Measurements from ENCODE around the gene RASL11B. TPM values are rescaled to one million over a fixed set of nuclear protein-coding genes. Genes with fewer than 3 reads are reported as not detected.

Gene RASL11B
- total RNA-seq, 1 experiment from 2014 or later = not detected

GRCh38 chr4:52842792-52843191 is 19.3 kb upstream of the RASL11B start:
- DNase-seq (ENCODE audit: low spot score) = no peak

GRCh38 chr4:52843351-52843750 is 18.8 kb upstream of the RASL11B start:
- no peak for DNase-seq (ENCODE audit: low spot score)

GRCh38 chr4:52843958-52844357 is 18.2 kb upstream of the RASL11B start:
- no peak for DNase-seq (ENCODE audit: low spot score)

- DNase-seq (ENCODE audit: low spot score) = no peak
Observed at GRCh38 chr4:52844596-52844995, 17.5 kb upstream of the RASL11B start.

- no peak for DNase-seq (ENCODE audit: low spot score)
Observed at GRCh38 chr4:52846502-52846901, 15.6 kb upstream of the RASL11B start.

- DNase-seq (ENCODE audit: low spot score) = peak; percentile 23
Observed at GRCh38 chr4:52848254-52848653, 13.9 kb upstream of the RASL11B start.

- DNase-seq (ENCODE audit: low spot score) = peak; percentile 5
Observed at GRCh38 chr4:52850406-52851124, 11.6 kb upstream of the RASL11B start.

- DNase-seq (ENCODE audit: low spot score) = no peak
Observed at GRCh38 chr4:52852041-52852440, 10.1 kb upstream of the RASL11B start.

- no peak for DNase-seq (ENCODE audit: low spot score)
Observed at GRCh38 chr4:52852711-52853110, 9.4 kb upstream of the RASL11B start.

GRCh38 chr4:52853351-52853750 is 8.8 kb upstream of the RASL11B start:
- no peak for DNase-seq (ENCODE audit: low spot score)

GRCh38 chr4:52856801-52857200 is 5.3 kb upstream of the RASL11B start:
- no peak for DNase-seq (ENCODE audit: low spot score)

GRCh38 chr4:52860361-52860760 is 1.8 kb upstream of the RASL11B start:
- DNase-seq (ENCODE audit: low spot score) = no peak

GRCh38 chr4:52861171-52861823 is 820 bp upstream of the RASL11B start:
- no peak for DNase-seq (ENCODE audit: low spot score)

GRCh38 chr4:52862639-52863161 is 583 bp downstream of the RASL11B start:
- DNase-seq (ENCODE audit: low spot score) = no peak

GRCh38 chr4:52863324-52863723 is 1.2 kb downstream of the RASL11B start:
- DNase-seq (ENCODE audit: low spot score) = no peak

- no peak for DNase-seq (ENCODE audit: low spot score)
Observed at GRCh38 chr4:52864793-52865192, 2.7 kb downstream of the RASL11B start.

GRCh38 chr4:52865300-52865699 is 3.2 kb downstream of the RASL11B start:
- no peak for DNase-seq (ENCODE audit: low spot score)

GRCh38 chr4:52866734-52867133 is 4.6 kb downstream of the RASL11B start:
- DNase-seq (ENCODE audit: low spot score) = no peak

- DNase-seq (ENCODE audit: low spot score) = no peak
Observed at GRCh38 chr4:52867163-52867562, 5.0 kb downstream of the RASL11B start.

- DNase-seq (ENCODE audit: low spot score) = no peak
Observed at GRCh38 chr4:52868133-52868532, 6.0 kb downstream of the RASL11B start.

GRCh38 chr4:52869196-52869595 is 7.1 kb downstream of the RASL11B start:
- no peak for DNase-seq (ENCODE audit: low spot score)

GRCh38 chr4:52869656-52870055 is 7.5 kb downstream of the RASL11B start:
- DNase-seq (ENCODE audit: low spot score) = no peak

- DNase-seq (ENCODE audit: low spot score) = no peak
Observed at GRCh38 chr4:52870225-52870624, 8.1 kb downstream of the RASL11B start.
